ACC112 (cell line): ENCODE results near the gene ARHGEF12.
A peak's percentile ranks its signal among the peaks of the same experiment; 100 is the strongest.

Experiments used
- H2AFZ ChIP-seq: fragments of 200-600 bp; sonication (generic); one replicate; pipeline ENCODE4 v1.6.0; 2017; ENCODE audit warnings: antibody characterized with exemption, low read length; ENCODE audit not compliant: unreplicated experiment
- H3K27ac ChIP-seq: fragments of 200-600 bp; sonication (generic); 2 replicates; pipeline ENCODE4 v1.5.1; 2014; ENCODE audit warnings: low read depth, mild to moderate bottlenecking, antibody characterized with exemption, low read length, moderate library complexity
- H3K27me3 ChIP-seq: fragments of 200-600 bp; sonication (generic); 2 replicates; pipeline ENCODE4 v1.6.1; 2014; ENCODE audit warnings: mild to moderate bottlenecking, antibody characterized with exemption, low read length, moderate library complexity, mixed read lengths; ENCODE audit not compliant: insufficient read depth
- H3K36me3 ChIP-seq: fragments of 200-600 bp; sonication (generic); 2 replicates; pipeline ENCODE4 v1.6.1; 2016; ENCODE audit warnings: mild to moderate bottlenecking, antibody characterized with exemption, low read length, moderate library complexity, mixed read lengths; ENCODE audit not compliant: insufficient read depth
- H3K4me1 ChIP-seq: fragments of 200-600 bp; sonication (generic); one replicate; pipeline ENCODE4 v1.6.1; 2016; ENCODE audit warnings: low read length, mixed read lengths; ENCODE audit not compliant: insufficient read depth, unreplicated experiment, control insufficient read depth
- H3K4me3 ChIP-seq: fragments of 200-600 bp; sonication (generic); 2 replicates; pipeline ENCODE4 v1.5.1; 2014; ENCODE audit warnings: mild to moderate bottlenecking, low read depth, low read length
- H3K79me2 ChIP-seq: fragments of 200-600 bp; sonication (generic); one replicate; pipeline ENCODE4 v1.6.0; 2016; ENCODE audit warnings: low read length; ENCODE audit not compliant: control insufficient read depth, unreplicated experiment, insufficient read depth

Gene ARHGEF12

DNA sequence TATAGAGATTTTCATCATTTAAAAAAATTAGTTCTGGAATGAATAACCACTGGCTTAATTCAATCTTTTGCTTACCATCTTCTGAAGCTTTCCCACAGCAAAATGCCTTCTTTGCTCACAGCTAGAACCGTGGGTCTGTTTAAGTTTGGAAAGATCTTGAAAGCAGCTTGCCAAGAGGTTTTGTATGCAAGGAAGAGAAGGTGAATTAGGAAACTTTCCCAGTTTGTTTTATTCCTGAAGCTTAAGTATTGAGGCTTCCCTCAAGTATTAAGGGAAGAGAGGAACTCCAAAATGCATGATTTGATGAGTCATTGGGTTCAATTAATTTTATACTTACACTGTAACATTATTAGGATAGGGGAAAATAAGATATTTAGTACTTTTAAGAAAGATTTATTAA, 1.9 kb upstream of the ARHGEF12 start:
- Histone ChIP-seq H3K27me3 (no peaks in the 10 kb centered on the region), H2AFZ (no peak overlapping the region), H3K27ac (peak overlapping the region; percentile 95; the same call in 1 of the 2 replicates), H3K36me3 (peaks cover 11% of the 10 kb centered on the region), H3K4me1 (peaks cover 45% of the 10 kb centered on the region), H3K4me3 (no peak overlapping the region), H3K79me2 (peaks cover 28% of the 10 kb centered on the region)

DNA sequence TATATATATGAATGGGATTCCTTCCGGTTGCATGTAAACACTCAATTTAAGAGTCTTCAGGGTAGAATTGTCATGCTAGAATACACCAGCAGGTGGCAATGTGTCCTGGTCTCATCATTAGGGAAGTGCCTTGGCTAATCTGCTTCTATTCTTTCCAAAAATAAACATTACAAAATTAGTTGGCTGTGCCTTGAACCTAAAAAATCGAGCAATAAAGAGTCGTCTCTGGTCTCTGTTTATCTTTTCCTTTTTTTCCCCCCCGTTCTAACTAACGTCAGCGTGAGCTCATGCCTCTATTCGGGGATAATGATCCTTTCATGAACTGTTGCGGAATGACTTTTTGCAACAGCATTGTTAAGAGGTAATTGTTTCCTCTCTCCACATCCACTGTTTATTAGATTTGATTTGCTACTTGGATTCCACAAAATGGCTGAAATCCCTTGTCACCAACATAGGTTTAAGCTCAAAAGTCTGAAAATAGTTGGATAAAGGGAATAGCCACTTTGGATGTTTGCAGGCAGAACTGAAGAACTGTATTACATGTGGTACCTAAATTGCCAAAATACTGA, 1.2 kb upstream of the ARHGEF12 start:
- Histone ChIP-seq H3K4me3 (peak overlapping the region; percentile 97), H3K27me3 (no peaks in the 10 kb centered on the region), H3K4me1 (peaks cover 39% of the 10 kb centered on the region), H2AFZ (peak overlapping the region; percentile 66), H3K27ac (peak overlapping the region; percentile 80), H3K36me3 (peaks cover 8% of the 10 kb centered on the region), H3K79me2 (peaks cover 34% of the 10 kb centered on the region)

DNA sequence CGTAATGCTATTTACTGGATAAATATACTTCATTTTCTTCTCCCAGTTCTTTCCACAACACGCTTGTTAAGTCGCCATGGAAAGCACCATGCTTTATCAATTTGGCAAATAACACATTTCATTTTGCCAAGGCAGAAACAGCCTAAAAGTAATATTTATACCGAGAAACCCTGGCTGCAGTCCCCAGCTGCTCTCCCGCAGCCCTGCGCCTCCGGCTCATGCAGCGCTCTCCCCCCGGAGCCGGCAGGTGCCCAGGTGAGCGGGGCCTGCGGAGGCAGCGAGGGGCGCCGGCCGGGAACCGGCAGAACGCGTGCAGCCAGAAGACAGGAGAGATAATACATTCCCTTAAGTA, 681 bp upstream of the ARHGEF12 start:
- peaks cover 2% of the 10 kb centered on the region; the same call in 1 of the 2 replicates for H3K36me3 ChIP-seq
- peaks cover 39% of the 10 kb centered on the region for H3K4me1 ChIP-seq
- peak overlapping the region; percentile 97 for H3K4me3 ChIP-seq
- peak overlapping the region; percentile 66 for H2AFZ ChIP-seq
- peak overlapping the region; percentile 80 for H3K27ac ChIP-seq
- no peaks in the 10 kb centered on the region for H3K27me3 ChIP-seq
- H3K79me2 ChIP-seq: peaks cover 40% of the 10 kb centered on the region

DNA sequence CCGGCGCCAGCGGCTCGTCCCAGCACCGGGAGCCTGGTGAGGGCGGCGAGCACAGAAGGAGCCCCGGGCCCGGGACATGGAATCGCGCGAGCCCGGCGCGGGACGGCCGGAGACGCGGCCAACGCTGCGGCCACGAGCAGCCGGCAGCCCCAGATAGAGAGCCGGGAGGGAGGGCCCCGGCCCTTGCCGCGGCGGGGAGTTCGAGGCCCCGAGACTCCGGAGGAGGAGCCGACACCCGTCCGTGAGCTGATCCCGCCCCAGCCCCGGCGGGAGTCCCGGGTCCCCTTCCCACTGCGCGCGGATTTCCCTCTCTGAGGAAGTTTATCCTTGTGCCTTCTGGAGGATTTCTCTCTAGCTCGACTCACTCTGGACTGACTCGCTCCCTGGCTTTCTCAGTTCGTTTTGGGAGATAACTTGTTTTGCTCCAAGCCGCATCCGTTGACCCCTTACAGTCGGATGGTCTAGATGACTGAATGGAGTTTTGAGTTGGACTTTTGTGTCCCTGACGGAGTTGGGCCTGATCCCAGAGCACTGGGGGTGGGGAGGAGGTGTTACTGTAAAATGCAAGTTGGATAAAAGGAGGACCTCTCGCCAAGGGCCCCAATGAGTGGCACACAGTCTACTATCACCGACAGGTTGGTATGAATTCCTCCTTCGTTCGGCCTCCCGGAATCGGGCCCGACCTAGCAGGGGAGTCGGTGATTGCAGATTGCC, 585 bp downstream of the ARHGEF12 start:
- Histone ChIP-seq H3K4me3 (peak overlapping the region; percentile 97), H3K4me1 (peaks cover 34% of the 10 kb centered on the region), H3K79me2 (peaks cover 52% of the 10 kb centered on the region), H3K27me3 (no peaks in the 10 kb centered on the region), H3K36me3 (no peaks in the 10 kb centered on the region), H2AFZ (peak overlapping the region; percentile 56), H3K27ac (peak overlapping the region; percentile 74)

DNA sequence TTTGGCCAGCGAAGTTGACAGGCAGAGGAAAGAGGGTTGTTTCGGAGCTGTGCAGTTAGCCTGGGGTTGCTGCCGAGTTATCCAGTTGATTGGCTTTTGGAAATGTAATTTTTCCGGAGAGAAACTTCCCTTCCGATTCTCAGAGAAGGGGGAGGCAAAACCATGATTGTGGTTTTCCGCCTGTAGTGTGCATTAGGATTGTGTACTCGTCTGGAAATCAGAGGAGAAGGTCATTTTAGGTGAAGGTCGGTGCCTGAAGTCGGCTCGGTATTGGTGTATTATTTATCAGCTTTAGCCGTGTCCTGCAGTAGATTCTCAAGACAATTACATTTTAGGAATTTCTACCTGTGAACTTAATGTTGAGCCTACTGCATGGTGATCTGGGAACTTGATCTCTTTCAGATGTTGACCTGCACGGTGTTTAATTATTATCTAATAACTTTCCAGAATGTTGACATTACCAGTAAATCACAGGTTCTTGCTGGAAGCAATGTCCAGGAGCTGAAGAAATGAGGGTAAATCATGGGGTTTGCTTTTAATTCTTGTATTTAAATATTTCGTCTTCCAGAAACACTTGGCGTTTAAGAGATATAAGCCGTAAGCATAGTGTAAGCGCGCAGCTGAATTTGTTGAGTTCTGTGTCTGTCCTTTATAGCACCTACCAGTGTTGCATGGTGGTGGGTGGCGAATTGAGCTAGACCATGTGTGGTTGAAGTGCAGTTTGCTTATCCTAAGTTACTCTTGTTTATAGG, 1.3 kb downstream of the ARHGEF12 start:
- no peaks in the 10 kb centered on the region for H3K36me3 ChIP-seq
- H3K4me3 ChIP-seq: peak overlapping the region; percentile 97
- H3K79me2 ChIP-seq: peaks cover 60% of the 10 kb centered on the region
- peaks cover 27% of the 10 kb centered on the region for H3K4me1 ChIP-seq
- H3K27ac ChIP-seq: peak overlapping the region; percentile 74
- peak overlapping the region; percentile 56 for H2AFZ ChIP-seq
- no peaks in the 10 kb centered on the region for H3K27me3 ChIP-seq

DNA sequence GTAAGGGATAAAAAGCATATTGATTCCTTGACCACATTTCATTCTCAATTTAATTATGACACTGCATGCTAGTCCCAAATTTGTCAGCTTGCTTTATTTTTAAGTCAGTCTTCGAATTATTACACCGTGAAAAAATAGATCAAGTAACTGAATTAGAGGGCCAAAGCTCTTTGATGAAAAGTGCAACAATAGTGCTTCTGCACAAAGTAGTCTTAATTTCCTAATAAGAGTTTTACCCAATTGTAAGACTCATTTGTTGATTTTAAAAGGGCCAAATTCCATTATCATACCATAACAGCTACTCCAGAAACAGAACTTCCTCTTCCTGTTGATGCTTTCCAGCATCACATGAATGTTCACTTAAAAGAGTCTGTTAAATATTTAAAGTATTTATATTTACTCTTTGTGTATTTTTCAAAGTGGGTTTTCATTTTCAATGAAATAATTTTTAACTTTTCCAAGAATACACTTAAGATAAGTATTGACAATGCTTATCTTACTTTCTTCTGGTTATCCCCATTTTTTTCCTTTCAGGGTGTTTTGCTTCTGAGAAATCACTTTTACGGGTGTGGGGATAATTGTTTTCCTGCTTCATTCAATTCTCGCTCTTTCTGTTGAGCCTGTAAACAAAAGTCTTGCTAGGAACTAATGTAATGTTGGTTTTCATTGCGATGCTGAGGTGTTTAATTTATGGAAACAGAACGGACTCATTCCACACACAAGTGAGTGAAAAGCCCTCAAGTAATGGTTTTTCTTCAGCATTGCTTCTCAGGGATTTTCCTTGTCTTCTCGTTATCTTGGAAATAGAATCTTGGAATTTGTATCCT, 2.1 kb downstream of the ARHGEF12 start:
- no peaks in the 10 kb centered on the region; the same call in 1 of the 2 replicates for H3K36me3 ChIP-seq
- H2AFZ ChIP-seq: no peak overlapping the region
- no peaks in the 10 kb centered on the region for H3K27me3 ChIP-seq
- H3K27ac ChIP-seq: peak overlapping the region; percentile 10; the same call in 1 of the 2 replicates
- H3K79me2 ChIP-seq: peaks cover 68% of the 10 kb centered on the region
- peaks cover 21% of the 10 kb centered on the region for H3K4me1 ChIP-seq
- H3K4me3 ChIP-seq: peak overlapping the region; percentile 97

DNA sequence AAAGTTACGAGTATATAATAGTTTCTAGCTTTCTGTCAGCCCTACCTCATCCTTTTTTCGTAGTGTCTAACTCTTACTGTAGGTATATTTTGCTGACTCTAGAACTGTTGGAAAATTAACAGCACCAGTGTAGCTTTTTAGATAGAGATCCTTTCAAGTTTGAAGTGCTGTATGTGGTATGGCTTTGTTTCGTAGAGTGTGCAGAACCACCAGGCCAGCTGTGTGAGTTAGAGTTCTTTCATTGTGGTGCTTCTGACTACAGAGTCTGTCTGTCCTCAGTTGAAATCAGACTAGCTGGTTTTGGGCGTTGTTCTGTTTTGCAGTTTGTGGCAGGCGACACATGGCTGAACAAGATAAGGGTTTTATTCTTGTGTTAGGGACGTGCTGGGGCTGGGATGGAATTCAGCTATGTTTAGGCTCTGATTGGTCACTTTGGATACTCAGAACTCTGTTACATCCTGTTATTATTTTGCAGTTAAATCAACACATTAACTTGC, 3.2 kb downstream of the ARHGEF12 start:
- Histone ChIP-seq H2AFZ (no peak overlapping the region), H3K36me3 (no peaks in the 10 kb centered on the region; the same call in 1 of the 2 replicates), H3K27me3 (no peaks in the 10 kb centered on the region), H3K79me2 (peaks cover 79% of the 10 kb centered on the region), H3K27ac (peak overlapping the region; percentile 18), H3K4me1 (peaks cover 26% of the 10 kb centered on the region), H3K4me3 (peak overlapping the region; percentile 97)

DNA sequence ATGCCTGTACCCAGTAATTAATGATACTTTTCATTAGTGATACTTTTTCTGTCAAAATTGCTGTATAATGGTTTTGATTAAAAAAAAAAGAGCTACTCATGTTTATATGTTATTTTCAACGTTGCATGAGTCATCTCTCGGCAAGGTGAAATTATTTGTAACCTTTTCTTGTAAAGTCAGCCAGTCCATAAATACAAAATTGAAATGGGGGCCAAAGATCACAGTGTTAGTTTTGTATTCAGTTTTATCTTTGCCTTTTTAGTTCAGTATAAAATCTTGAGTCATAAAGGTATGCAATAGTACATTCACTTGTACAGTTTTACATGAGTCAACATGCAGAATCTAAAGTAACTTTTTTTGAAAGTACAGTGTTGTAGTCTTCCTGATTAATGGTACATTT, 4.3 kb downstream of the ARHGEF12 start:
- H3K4me1 ChIP-seq: peaks cover 32% of the 10 kb centered on the region
- H3K4me3 ChIP-seq: peak overlapping the region; percentile 97

DNA sequence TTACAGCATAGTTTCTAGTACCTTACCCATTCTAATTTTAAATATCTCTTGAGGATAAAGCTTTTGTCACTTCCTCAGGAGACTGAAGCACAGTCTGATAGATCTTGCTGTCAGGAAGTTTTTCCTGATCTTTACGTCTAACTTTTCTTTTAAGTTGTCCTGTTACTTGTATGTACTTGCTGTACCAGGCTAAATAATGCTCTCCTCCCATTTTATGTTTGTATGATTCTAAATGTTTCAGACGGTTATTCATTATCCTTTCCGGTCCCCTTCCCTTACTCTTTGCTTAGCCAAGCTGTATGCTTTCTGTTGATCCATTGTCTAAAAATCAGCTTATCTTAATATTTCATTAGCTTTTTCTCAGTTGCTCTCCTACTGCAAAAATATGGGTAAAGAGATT, 6.0 kb downstream of the ARHGEF12 start:
- Histone ChIP-seq H2AFZ (no peak overlapping the region), H3K4me3 (no peak overlapping the region), H3K36me3 (no peaks in the 10 kb centered on the region; the same call in 1 of the 2 replicates), H3K79me2 (peaks cover 97% of the 10 kb centered on the region), H3K4me1 (peaks cover 43% of the 10 kb centered on the region), H3K27ac (no peak overlapping the region), H3K27me3 (no peaks in the 10 kb centered on the region)

More for the DNA sequence above, 4.3 kb downstream of the ARHGEF12 start:
- H2AFZ ChIP-seq: no peak overlapping the region
- H3K36me3 ChIP-seq: no peaks in the 10 kb centered on the region; the same call in 1 of the 2 replicates
- peaks cover 88% of the 10 kb centered on the region for H3K79me2 ChIP-seq
- H3K27ac ChIP-seq: peak overlapping the region; percentile 18
- no peaks in the 10 kb centered on the region for H3K27me3 ChIP-seq

DNA sequence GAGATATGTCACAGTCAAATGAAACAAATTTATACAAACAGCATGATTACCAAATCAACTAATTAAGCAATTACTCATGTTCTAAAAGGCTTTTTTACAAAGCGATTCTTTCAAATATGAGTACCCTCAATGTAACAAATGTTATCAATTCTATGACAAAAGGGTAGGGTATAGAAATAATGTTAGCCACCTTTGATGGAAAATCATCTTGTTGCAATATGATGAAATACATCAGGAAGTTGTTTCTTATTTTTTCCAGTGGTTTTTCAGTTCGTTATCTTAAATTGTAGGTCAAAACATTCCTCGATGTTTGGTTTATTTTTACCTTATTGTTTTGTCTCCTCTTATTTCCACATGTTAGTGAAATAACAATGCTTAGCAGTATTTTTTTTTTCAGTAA, 6.5 kb downstream of the ARHGEF12 start:
- Histone ChIP-seq H3K27ac (no peak overlapping the region), H3K36me3 (no peaks in the 10 kb centered on the region; the same call in 1 of the 2 replicates), H3K4me1 (peaks cover 48% of the 10 kb centered on the region), H3K27me3 (no peaks in the 10 kb centered on the region), H3K79me2 (peaks cover 97% of the 10 kb centered on the region), H3K4me3 (no peak overlapping the region), H2AFZ (no peak overlapping the region)
